PC-3 (cell line): ENCODE results near the gene HKDC1. TPM values are rescaled to one million over a fixed set of nuclear protein-coding genes. Genes with fewer than 3 reads are reported as not detected.
"Not testable (repeated sequence)": the region's sequence is repeated elsewhere in the genome, so short reads cannot be mapped to it uniquely, and the experiment has no call there.

Source experiments
- ATAC-seq: fragments of 200-7000 bp; cut with Tn5 transposase; 2 replicates; pipeline ENCODE4 v1.9.1; 2020; ENCODE audit warnings: mild to moderate bottlenecking, moderate library complexity
- BruUV-seq: library from RNA; stranded (reverse); fragments of 400-500 nt; replicated peaks from 2 replicates; lab custom pipeline; 2021; lab: Mats Ljungman, UMichigan
- CTCF ChIA-PET: fragments of 300-600 bp; sonication (Branson Sonifier 250); formaldehyde crosslinking; loops from one replicate; lab custom pipeline; 2022; ENCODE audit warnings: antibody characterized with exemption; lab: Charles Lee
- POLR2A ChIA-PET: fragments of 300-600 bp; sonication (Branson Sonifier 250); formaldehyde crosslinking; loops from one replicate; lab custom pipeline; 2022; ENCODE audit warnings: antibody characterized with exemption; ENCODE audit not compliant: unreplicated experiment; lab: Charles Lee
- DNase-seq: peaks from one replicate; pipeline ENCODE4 v3.0.0-alpha.2; 2015
- H2AFZ ChIP-seq: fragments of 300-600 bp; sonication (generic); 2 replicates; pipeline ENCODE4 v1.6.0; 2016; ENCODE audit warnings: antibody characterized with exemption, low read length
- H3F3A ChIP-seq: fragments of 300-600 bp; sonication (generic); one replicate; pipeline ENCODE4 v1.6.0; 2017; ENCODE audit warnings: antibody characterized with exemption, low read length, control low read depth, mild to moderate bottlenecking; ENCODE audit not compliant: unreplicated experiment
- H3K27ac ChIP-seq: fragments of 300-600 bp; sonication (generic); 2 replicates; pipeline ENCODE4 v1.5.1; 2016; ENCODE audit warnings: mild to moderate bottlenecking, low read length
- H3K27me3 ChIP-seq: fragments of 300-600 bp; sonication (generic); 2 replicates; pipeline ENCODE4 v1.6.1; 2016; ENCODE audit warnings: low read length, mixed read lengths
- H3K36me3 ChIP-seq: fragments of 300-600 bp; sonication (generic); 2 replicates; pipeline ENCODE4 v1.6.1; 2016; ENCODE audit warnings: low read depth, mixed run types, low read length, mixed read lengths
- H3K4me1 ChIP-seq: fragments of 300-600 bp; sonication (generic); 2 replicates; pipeline ENCODE4 v1.5.1; 2016; ENCODE audit warnings: low read length; ENCODE audit not compliant: insufficient read depth
- H3K4me2 ChIP-seq: fragments of 300-600 bp; sonication (generic); 2 replicates; pipeline ENCODE4 v1.6.0; 2016; ENCODE audit warnings: low read length
- H3K4me3 ChIP-seq: fragments of 300-600 bp; sonication (generic); 2 replicates; pipeline ENCODE4 v1.5.1; 2016; ENCODE audit warnings: mild to moderate bottlenecking, low read length, mixed read lengths
- H3K79me2 ChIP-seq: fragments of 300-600 bp; sonication (generic); 2 replicates; pipeline ENCODE4 v1.6.1; 2017; ENCODE audit warnings: low read length, mixed read lengths
- H3K9ac ChIP-seq: fragments of 300-600 bp; sonication (generic); 2 replicates; pipeline ENCODE4 v1.6.0; 2016; ENCODE audit warnings: mild to moderate bottlenecking, low read length
- H3K9me2 ChIP-seq: fragments of 300-600 bp; sonication (generic); replicated peaks from 2 replicates; pipeline ENCODE4 v1.6.1; 2016; ENCODE audit warnings: mixed run types, low read length, mixed read lengths
- H3K9me3 ChIP-seq: fragments of 300-600 bp; sonication (generic); 2 replicates; pipeline ENCODE4 v1.6.1; 2016; ENCODE audit warnings: low read length, mixed read lengths
- H4K20me1 ChIP-seq: fragments of 300-600 bp; sonication (generic); 2 replicates; pipeline ENCODE4 v1.6.1; 2016; ENCODE audit warnings: low read length, mixed read lengths
- EZH2 ChIP-seq: fragments of 300-600 bp; sonication (generic); IDR thresholded peaks from one replicate; pipeline ENCODE4 v1.6.1; 2017; ENCODE audit warnings: antibody characterized with exemption, mild to moderate bottlenecking, low read length; ENCODE audit not compliant: unreplicated experiment
- EZH2phosphoT487 ChIP-seq: fragments of 300-600 bp; sonication (generic); IDR thresholded peaks from 2 replicates; pipeline ENCODE4 v1.6.1; 2018; ENCODE audit warnings: mild to moderate bottlenecking, antibody characterized with exemption, low read length, borderline replicate concordance
- intact Hi-C: fragments of 100-400 bp; cut with micrococcal nuclease; formaldehyde crosslinking; loops from 2 replicates; pipeline ENCODE4 v1.9.0; 2023
- total RNA-seq: library from RNA; depleted of rRNA; stranded (reverse); fragments of >200 nt; gene quantifications from 2 replicates; pipeline ENCODE4 v1.2.3, GENCODE V29; 2014
- TF ChIP-seq, protein P1 (sequence below): fragments of 300-600 bp; sonication (generic); conservative IDR thresholded peaks from 2 replicates; pipeline ENCODE4 v1.5.1; 2017; ENCODE audit warnings: antibody characterized with exemption, low read depth, mild to moderate bottlenecking, low read length

HKDC1 gene
- total RNA-seq, 1 experiment from 2014 or later = 0.44 TPM

- H3K9me3 ChIP-seq = no peaks in the 10 kb centered on the region
- H3K79me2 ChIP-seq = no peaks in the 10 kb centered on the region
- no peak within 1 kb of the TSS for H3K27ac ChIP-seq
- no peaks in the 10 kb centered on the region for H3K36me3 ChIP-seq
- no peaks in the 10 kb centered on the region for H3K9me2 ChIP-seq
- no peaks in the 10 kb centered on the region for H3F3A ChIP-seq
- POLR2A ChIA-PET = no interaction called here
- H3K27me3 ChIP-seq = no peaks in the 10 kb centered on the region
- no peak within 1 kb of the TSS for H3K4me2 ChIP-seq
- H3K4me3 ChIP-seq = no peak within 1 kb of the TSS
- TF ChIP-seq EZH2 = no peak
- TF ChIP-seq EZH2phosphoT487 = no peak
- TF ChIP-seq, protein P1, sequence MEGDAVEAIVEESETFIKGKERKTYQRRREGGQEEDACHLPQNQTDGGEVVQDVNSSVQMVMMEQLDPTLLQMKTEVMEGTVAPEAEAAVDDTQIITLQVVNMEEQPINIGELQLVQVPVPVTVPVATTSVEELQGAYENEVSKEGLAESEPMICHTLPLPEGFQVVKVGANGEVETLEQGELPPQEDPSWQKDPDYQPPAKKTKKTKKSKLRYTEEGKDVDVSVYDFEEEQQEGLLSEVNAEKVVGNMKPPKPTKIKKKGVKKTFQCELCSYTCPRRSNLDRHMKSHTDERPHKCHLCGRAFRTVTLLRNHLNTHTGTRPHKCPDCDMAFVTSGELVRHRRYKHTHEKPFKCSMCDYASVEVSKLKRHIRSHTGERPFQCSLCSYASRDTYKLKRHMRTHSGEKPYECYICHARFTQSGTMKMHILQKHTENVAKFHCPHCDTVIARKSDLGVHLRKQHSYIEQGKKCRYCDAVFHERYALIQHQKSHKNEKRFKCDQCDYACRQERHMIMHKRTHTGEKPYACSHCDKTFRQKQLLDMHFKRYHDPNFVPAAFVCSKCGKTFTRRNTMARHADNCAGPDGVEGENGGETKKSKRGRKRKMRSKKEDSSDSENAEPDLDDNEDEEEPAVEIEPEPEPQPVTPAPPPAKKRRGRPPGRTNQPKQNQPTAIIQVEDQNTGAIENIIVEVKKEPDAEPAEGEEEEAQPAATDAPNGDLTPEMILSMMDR = no peak
- no TSS peak for BruUV-seq
- no peaks in the 10 kb centered on the region for H4K20me1 ChIP-seq
- intact Hi-C loops = no loop called here
- no peaks in the 10 kb centered on the region for H3K4me1 ChIP-seq
- DNase-seq (no peak), ATAC-seq (no peak)
- CTCF ChIA-PET = no interaction called here
- no peak within 1 kb of the TSS for H3K9ac ChIP-seq
- no peak within 1 kb of the TSS for H2AFZ ChIP-seq
Measured at GRCh38 chr10:69278446-69278963, 58.4 kb downstream of the HKDC1 start, which contains the start of gene HK1. Gene HK1, plus strand, starts transcription at chr10:69278496.

DNA sequence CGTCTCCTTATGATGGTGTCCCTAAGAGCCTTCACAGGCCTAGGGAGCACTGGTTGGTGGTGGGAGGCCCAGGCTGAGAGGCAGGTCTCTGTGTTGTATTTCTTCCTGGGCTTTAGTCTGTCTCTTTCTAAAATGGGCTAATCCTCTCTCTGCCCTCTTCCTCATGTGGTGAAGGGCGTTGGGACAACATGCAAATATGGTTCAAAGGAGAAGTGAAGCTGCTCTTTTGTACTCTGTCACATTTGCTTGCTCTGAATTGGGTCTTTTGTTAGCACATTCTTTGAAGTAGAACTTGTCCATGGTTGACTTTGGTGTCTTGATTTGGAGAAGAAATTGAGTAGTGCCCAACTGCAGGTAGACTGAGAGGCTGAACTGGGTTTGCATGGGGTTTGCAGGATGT lies 59.0 kb downstream of the HKDC1 start:
- Histone ChIP-seq H4K20me1 (no peaks in the 10 kb centered on the region), H3K4me1 (no peaks in the 10 kb centered on the region), H3K4me2 (no peak overlapping the region), H3F3A (no peaks in the 10 kb centered on the region), H3K9me2 (no peaks in the 10 kb centered on the region), H3K27me3 (no peaks in the 10 kb centered on the region), H3K4me3 (no peak overlapping the region), H3K9ac (no peak overlapping the region), H3K36me3 (no peaks in the 10 kb centered on the region), H3K9me3 (no peaks in the 10 kb centered on the region), H2AFZ (no peak overlapping the region), H3K79me2 (no peaks in the 10 kb centered on the region), H3K27ac (no peak overlapping the region)
- TF ChIP-seq, protein P1 = no peak
- TF ChIP-seq EZH2 (no peak), EZH2phosphoT487 (no peak)
- ATAC-seq (no peak), DNase-seq (no peak)
- intact Hi-C loops = no loop called here
- ChIA-PET POLR2A (no interaction called here), CTCF (no interaction called here)
- BruUV-seq = no TSS peak

DNA sequence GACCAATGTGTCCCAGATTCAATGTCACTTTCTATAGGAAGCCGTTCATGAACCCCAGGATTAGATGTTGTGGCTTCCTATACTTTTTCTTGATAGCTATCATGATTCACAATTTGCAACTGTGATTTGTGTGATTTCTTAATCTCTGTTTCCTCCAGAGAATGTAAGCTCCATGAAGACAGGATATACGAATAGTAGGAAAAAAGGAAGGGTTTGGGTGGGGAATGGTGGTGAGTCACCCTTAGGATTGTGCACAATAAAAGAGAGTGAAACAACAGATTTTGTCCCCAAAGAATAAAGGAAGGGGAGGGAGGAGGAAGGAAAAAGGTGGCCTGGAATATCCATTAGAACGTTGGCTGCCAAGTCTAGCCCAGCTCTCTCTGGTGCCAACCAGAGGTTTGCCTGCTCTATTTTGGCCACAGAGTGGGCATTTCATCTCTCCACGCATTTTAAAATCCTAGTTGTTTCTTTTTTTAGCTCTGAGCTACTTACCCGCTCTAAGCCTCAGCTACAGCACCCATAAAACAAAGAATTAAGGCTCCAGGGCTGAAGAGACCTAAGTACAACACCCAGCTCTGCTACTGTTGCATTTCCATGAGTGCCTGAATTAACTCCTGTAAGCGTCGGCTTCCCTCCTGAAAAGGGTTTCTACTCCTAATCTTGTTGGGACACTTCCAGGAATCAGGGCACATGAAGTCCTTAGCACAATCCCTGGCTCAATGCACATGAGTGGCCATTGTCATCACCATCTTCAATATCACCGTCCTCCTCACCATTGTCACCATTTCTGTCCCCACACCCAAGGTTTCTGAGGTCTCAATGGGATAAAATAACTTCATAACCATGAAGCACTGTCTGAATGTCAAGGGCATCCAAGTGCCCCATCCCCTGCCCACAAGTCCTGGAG lies 61.6 kb downstream of the HKDC1 start:
- no peak for DNase-seq
- POLR2A ChIA-PET = no interaction called here
- intact Hi-C loops = no loop called here
- CTCF ChIA-PET = no interaction called here
- H3K27ac ChIP-seq = no peak overlapping the region
- H3K9me2 ChIP-seq = no peaks in the 10 kb centered on the region
- BruUV-seq = no TSS peak
- H3K36me3 ChIP-seq = no peaks in the 10 kb centered on the region
- no peaks in the 10 kb centered on the region for H3K4me1 ChIP-seq
- TF ChIP-seq, protein P1 = no peak
- TF ChIP-seq EZH2phosphoT487 (no peak), EZH2 (no peak)
- H3K79me2 ChIP-seq = no peaks in the 10 kb centered on the region
- no peaks in the 10 kb centered on the region for H3K27me3 ChIP-seq
- H3K9ac ChIP-seq = no peak overlapping the region
- no peaks in the 10 kb centered on the region for H3K9me3 ChIP-seq
- H3K4me3 ChIP-seq = no peak overlapping the region
- no peak overlapping the region for H3K4me2 ChIP-seq
- H3F3A ChIP-seq = no peaks in the 10 kb centered on the region
- no peaks in the 10 kb centered on the region for H4K20me1 ChIP-seq
- H2AFZ ChIP-seq = no peak overlapping the region
- no peak for ATAC-seq

DNA sequence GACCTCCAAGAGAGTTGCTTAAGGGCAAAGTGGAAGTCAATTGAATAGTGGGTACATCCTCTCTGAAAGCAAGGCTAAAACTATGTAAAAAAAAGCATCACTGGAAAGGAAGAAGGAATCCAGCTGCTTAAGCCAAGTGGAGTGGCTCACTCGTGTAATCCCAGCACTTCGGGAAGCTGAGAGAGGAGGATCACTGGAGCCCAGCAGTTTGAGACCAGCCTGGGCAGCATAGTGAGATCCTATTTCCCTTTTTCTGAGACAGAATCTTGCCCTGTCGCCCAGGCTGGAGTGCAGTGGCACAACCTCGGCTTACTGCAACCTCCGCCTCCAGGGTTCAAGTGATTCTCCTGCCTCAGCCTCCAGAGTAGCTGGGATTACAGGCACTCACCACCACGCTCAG lies 64.3 kb downstream of the HKDC1 start:
- H4K20me1 ChIP-seq, POLR2A ChIA-PET, CTCF ChIA-PET, H3F3A ChIP-seq, ATAC-seq, H3K4me3 ChIP-seq, H2AFZ ChIP-seq, H3K27me3 ChIP-seq, H3K4me2 ChIP-seq, H3K79me2 ChIP-seq, H3K9me2 ChIP-seq, H3K27ac ChIP-seq, H3K36me3 ChIP-seq, intact Hi-C loops, H3K9me3 ChIP-seq, H3K4me1 ChIP-seq, H3K9ac ChIP-seq, BruUV-seq, DNase-seq: not testable (repeated sequence)
